Cortex of kidney (tissue), 1 donor: ENCODE data around the gene LCN10.
"Not testable (repeated sequence)": the region's sequence is repeated elsewhere in the genome, so short reads cannot be mapped to it uniquely, and the experiment has no call there.

ENCODE experiments used
- DNase-seq: peaks from one replicate; lab custom pipeline; 2025; lab: John Stamatoyannopoulos, UW

LCN10 gene

DNA sequence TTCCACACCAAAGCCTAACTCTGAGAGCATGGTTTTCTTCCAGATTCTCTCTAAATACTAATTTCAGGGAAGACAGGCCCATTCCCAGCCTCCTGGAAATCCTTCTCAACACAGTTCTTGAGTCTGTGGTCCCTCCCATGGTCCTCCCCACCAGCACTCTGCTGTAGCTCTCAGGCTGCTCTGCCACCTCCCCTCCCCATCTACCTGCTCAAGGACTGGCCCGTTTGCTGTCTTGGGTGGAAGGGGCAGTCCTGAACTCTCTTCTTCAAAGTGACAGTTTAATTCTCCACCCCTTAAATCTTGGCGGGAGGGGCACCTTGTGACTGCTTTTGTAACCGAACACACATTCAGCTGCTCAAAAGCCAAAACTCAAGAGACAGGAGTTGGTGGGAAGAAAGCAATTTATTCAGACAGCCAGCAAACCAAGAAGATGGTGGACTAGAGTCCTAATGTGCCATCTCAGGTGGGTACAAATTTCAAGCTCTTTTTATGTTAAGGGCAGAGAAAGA lies 29.2 kb upstream of the LCN10 start:
- DNase-seq: no peak

DNA sequence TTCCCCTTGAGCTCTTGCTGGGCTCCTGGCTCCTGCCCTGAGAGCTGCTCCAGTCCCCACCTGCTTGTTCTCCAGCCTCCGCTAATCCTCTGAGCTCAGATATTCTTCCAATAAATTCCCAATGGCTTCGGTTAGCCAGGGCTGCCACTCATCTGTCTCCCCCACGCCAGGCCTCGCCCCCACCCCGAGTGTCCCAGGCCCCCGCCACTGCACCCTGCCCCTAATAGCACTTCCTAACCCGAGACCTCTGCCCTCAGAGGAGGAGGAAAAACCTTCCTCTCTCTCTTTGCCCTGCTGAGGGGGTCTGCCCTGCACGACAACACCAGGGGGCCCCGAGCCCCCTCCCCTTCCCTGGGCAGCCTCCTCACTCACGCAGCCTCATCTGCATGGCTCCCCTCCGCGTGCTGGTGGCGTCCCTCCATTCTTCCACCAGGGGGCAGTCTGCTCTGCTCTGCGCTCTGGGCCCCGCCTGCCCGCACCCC lies 27.0 kb upstream of the LCN10 start:
- no peak for DNase-seq

- DNase-seq: not testable (repeated sequence)
Observed at GRCh38 chr9:136766410-136767120, 23.8 kb upstream of the LCN10 start.

GRCh38 chr9:136765745-136766409 lies 23.1 kb upstream of the LCN10 start:
- DNase-seq: not testable (repeated sequence)

DNA sequence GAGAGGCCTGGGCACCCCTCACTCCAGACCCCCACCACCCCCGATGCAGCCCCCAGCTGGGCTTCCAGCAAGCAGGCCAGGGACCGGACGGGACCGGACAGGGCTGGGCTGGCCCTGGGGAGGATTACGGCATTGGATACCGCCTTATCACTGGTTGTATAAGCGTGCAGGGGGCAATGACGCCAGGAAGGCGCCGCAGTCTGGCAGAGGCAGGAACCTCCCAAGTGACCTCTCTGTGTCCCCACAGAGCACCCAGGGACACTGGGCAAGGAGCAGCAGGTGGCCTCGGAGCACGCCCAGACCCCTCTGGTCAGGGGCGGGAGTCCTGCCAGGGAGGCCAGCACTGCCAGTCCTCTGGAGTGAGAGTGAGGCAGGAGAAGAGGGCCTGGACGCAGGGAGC lies 22.3 kb upstream of the LCN10 start:
- DNase-seq: no peak

- no peak for DNase-seq
Observed at GRCh38 chr9:136764301-136764891, 21.7 kb upstream of the LCN10 start, which contains the start of gene LCN15. Gene LCN15, minus strand, starts transcription at chr9:136764518. Its CDS starts 30 bp downstream, at chr9:136764488.

DNA sequence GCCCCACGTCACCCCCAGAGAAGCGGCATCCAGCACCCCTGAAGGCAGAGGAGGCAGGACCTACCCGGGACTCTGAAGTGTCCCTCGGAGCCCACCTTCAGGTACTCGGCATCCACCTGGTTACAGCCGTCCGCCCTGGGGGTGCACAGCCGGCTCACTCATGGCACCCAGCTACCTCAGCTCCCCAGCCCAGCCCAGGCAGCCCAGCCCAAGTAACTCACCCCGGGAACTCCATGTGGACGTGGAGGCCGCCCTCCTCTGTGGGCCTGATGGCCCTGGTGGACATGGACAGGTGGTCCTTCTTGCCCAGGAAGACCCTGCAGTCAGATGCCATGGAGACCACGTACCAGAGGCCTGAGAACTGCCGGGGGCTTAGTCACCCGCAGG lies 20.9 kb upstream of the LCN10 start:
- no peak for DNase-seq

- no peak for DNase-seq
Observed at GRCh38 chr9:136762915-136763648, 20.3 kb upstream of the LCN10 start.

DNA sequence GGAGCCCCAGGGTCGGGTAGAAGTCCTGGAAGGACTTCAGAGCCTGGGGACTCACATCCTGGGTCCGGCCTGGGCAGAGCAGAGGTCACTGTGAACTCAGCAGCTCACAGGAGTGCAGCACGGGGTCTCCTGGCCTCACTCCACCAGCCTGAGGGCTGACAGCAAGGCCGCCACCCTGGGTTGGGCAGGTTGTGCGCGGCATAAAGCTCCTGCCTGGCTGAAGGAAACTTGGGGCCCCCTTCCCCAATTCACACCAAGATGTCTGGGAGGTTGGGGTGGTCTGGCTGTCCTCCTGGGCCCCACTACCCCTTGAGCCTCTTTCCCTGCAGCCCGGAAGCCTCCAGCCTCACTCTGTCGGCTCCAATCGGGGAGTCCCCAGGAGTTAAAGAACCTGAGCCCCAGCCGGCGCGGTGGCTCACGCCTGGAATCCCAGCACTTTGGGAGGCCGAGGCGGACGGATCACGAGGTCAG lies 19.5 kb upstream of the LCN10 start:
- DNase-seq: no peak

DNA sequence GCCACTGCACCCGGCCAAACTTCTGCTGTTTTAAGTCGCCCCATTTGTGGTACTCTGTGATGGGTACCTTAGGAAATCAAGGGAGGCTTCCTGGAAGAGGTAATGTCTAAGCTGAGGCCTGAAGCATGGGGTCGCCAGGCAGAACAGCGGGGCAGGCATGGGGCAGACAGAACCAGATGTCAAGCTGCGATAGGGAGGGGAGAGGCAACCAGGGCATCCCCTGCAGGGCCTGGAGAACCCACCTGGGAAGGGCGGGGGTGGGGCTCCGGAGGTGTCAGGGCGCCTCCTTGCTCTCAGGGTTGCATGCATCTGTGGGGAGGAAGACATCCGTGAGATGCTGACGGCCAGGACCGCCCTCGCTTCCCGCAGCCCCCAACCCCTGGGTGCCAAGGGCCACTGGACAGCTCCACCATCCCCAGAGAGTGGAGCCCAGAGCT lies 18.8 kb upstream of the LCN10 start:
- no peak for DNase-seq

- not testable (repeated sequence) for DNase-seq
Observed at GRCh38 chr9:136760834-136761544, 18.2 kb upstream of the LCN10 start.

GRCh38 chr9:136760424-136760823 lies 17.7 kb upstream of the LCN10 start:
- DNase-seq: no peak

GRCh38 chr9:136759436-136760325 lies 16.9 kb upstream of the LCN10 start:
- DNase-seq: no peak

- DNase-seq: no peak
Observed at GRCh38 chr9:136759001-136759400, 16.3 kb upstream of the LCN10 start.

DNA sequence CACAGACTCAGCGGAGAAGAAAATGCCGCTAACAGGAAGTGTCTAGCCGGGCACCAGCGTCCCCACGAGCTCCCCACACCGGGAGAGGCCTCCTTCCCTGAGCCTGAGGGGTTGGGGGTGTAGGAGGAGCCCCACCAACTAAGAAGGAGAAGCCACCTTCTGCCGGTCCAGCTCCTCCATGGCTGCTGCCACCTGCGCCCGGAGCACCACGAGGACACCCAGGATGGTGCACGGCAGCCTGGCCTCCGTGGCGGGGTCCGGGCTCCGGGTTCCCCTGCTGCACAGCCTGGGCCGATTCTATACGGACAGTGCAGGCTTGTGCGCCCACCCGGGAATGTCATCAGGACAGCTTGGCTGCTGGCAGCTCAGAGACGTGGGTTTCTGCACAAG lies 15.0 kb upstream of the LCN10 start:
- no peak for DNase-seq

GRCh38 chr9:136757328-136757727 lies 14.6 kb upstream of the LCN10 start:
- no peak for DNase-seq

GRCh38 chr9:136756836-136757235 lies 14.1 kb upstream of the LCN10 start:
- DNase-seq: no peak

- DNase-seq: no peak
Observed at GRCh38 chr9:136756134-136756438, 13.3 kb upstream of the LCN10 start.

- DNase-seq: not testable (repeated sequence)
Observed at GRCh38 chr9:136755302-136756133, 12.8 kb upstream of the LCN10 start.
